ENCODE data around the gene LTA.

LTA gene

DNA sequence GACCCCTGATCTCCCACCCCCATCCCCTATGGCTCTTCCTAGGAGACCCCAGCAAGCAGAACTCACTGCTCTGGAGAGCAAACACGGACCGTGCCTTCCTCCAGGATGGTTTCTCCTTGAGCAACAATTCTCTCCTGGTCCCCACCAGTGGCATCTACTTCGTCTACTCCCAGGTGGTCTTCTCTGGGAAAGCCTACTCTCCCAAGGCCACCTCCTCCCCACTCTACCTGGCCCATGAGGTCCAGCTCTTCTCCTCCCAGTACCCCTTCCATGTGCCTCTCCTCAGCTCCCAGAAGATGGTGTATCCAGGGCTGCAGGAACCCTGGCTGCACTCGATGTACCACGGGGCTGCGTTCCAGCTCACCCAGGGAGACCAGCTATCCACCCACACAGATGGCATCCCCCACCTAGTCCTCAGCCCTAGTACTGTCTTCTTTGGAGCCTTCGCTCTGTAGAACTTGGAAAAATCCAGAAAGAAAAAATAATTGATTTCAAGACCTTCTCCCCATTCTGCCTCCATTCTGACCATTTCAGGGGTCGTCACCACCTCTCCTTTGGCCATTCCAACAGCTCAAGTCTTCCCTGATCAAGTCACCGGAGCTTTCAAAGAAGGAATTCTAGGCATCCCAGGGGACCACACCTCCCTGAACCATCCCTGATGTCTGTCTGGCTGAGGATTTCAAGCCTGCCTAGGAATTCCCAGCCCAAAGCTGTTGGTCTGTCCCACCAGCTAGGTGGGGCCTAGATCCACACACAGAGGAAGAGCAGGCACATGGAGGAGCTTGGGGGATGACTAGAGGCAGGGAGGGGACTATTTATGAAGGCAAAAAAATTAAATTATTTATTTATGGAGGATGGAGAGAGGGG lies 1.4 kb downstream of the LTA start:
- Histone ChIP-seq H3K4me1 (peaks cover 6% of the 10 kb centered on the region; the same call in 1 of the 2 replicates), H3K27me3 (no peaks in the 10 kb centered on the region; the same call in 1 of the 2 replicates), H3K36me3 (no peaks in the 10 kb centered on the region), H3K9me3 (no peaks in the 10 kb centered on the region), H3K4me3 (ENCODE audit: low read depth, low read length) (no peak overlapping the region)
- DNase-seq: no peak
- no peak for TF ChIP-seq CTCF (IDR thresholded peaks at IDR 0.05; ENCODE audit: low read depth, low read length)

GRCh38 chr6:31574106-31575061 lies 2.3 kb downstream of the LTA start:
- no peak for DNase-seq
- Histone ChIP-seq H3K27me3 (no peaks in the 10 kb centered on the region), H3K9me3 (no peaks in the 10 kb centered on the region), H3K4me1 (peaks cover 6% of the 10 kb centered on the region; the same call in 1 of the 2 replicates), H3K36me3 (no peaks in the 10 kb centered on the region), H3K4me3 (ENCODE audit: low read depth, low read length) (no peak overlapping the region)
- no peak for TF ChIP-seq CTCF (IDR thresholded peaks at IDR 0.05; ENCODE audit: low read depth, low read length)

- Histone ChIP-seq H3K9me3 (no peaks in the 10 kb centered on the region), H3K36me3 (no peaks in the 10 kb centered on the region), H3K4me3 (ENCODE audit: low read depth, low read length) (no peak within 1 kb of the TSS), H3K4me1 (peaks cover 6% of the 10 kb centered on the region; the same call in 1 of the 2 replicates), H3K27me3 (no peaks in the 10 kb centered on the region)
- DNase-seq: no peak
- no peak for TF ChIP-seq CTCF (IDR thresholded peaks at IDR 0.05; ENCODE audit: low read depth, low read length)
Measured at GRCh38 chr6:31575335-31575901, 3.3 kb downstream of the LTA start, which contains the start of gene TNF. Gene TNF, plus strand, starts transcription at chr6:31575565. Its CDS starts 177 bp downstream, at chr6:31575742.

- Histone ChIP-seq H3K9me3 (no peaks in the 10 kb centered on the region), H3K27me3 (no peaks in the 10 kb centered on the region), H3K4me1 (peaks cover 6% of the 10 kb centered on the region; the same call in 1 of the 2 replicates), H3K4me3 (ENCODE audit: low read depth, low read length) (no peak overlapping the region), H3K36me3 (no peaks in the 10 kb centered on the region)
- DNase-seq: no peak
- no peak for TF ChIP-seq CTCF (IDR thresholded peaks at IDR 0.05; ENCODE audit: low read depth, low read length)
Measured at GRCh38 chr6:31575952-31576685, 4.0 kb downstream of the LTA start.

DNA sequence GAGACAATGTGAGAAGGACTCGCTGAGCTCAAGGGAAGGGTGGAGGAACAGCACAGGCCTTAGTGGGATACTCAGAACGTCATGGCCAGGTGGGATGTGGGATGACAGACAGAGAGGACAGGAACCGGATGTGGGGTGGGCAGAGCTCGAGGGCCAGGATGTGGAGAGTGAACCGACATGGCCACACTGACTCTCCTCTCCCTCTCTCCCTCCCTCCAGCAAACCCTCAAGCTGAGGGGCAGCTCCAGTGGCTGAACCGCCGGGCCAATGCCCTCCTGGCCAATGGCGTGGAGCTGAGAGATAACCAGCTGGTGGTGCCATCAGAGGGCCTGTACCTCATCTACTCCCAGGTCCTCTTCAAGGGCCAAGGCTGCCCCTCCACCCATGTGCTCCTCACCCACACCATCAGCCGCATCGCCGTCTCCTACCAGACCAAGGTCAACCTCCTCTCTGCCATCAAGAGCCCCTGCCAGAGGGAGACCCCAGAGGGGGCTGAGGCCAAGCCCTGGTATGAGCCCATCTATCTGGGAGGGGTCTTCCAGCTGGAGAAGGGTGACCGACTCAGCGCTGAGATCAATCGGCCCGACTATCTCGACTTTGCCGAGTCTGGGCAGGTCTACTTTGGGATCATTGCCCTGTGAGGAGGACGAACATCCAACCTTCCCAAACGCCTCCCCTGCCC lies 4.9 kb downstream of the LTA start:
- H3K36me3 ChIP-seq: no peaks in the 10 kb centered on the region
- TF ChIP-seq CTCF (IDR thresholded peaks at IDR 0.05; ENCODE audit: low read depth, low read length): no peak
- peaks cover 6% of the 10 kb centered on the region; the same call in 1 of the 2 replicates for H3K4me1 ChIP-seq
- H3K27me3 ChIP-seq: no peaks in the 10 kb centered on the region
- no peak for DNase-seq
- H3K4me3 ChIP-seq (ENCODE audit: low read depth, low read length): no peak overlapping the region
- H3K9me3 ChIP-seq: no peaks in the 10 kb centered on the region

Measured in BE2C (cell line).